ENCODE results near the gene SH3D19.
"Not testable (repeated sequence)": the region's sequence is repeated elsewhere in the genome, so short reads cannot be mapped to it uniquely, and the experiment has no call there.

The SH3D19 gene

GRCh38 chr4:151325111-151325948 lies at the start of gene SH3D19:
SH3D19 (minus strand) TSS chr4:151325605; CDS start chr4:151325352, 253 bp downstream.
- DNase-seq = no peak

- peak; percentile 44 for DNase-seq
These were observed 37.2 kb upstream of the SH3D19 start for GRCh38 chr4:151362404-151363164.

- DNase-seq = no peak
These were observed 36.6 kb upstream of the SH3D19 start for GRCh38 chr4:151361966-151362365.

- DNase-seq = no peak
These were observed 35.7 kb upstream of the SH3D19 start for GRCh38 chr4:151361126-151361525.

GRCh38 chr4:151359576-151359975 lies 34.2 kb upstream of the SH3D19 start:
- DNase-seq = no peak

GRCh38 chr4:151358266-151358665 lies 32.9 kb upstream of the SH3D19 start:
- DNase-seq = no peak

GRCh38 chr4:151356510-151356909 lies 31.1 kb upstream of the SH3D19 start:
- DNase-seq = no peak

GRCh38 chr4:151355155-151355554 lies 29.8 kb upstream of the SH3D19 start:
- no peak for DNase-seq

GRCh38 chr4:151347490-151348235 lies 22.3 kb upstream of the SH3D19 start:
- no peak for DNase-seq

- DNase-seq = no peak
These were observed 19.5 kb upstream of the SH3D19 start for GRCh38 chr4:151344948-151345347.

GRCh38 chr4:151340751-151341385 lies 15.5 kb upstream of the SH3D19 start:
- DNase-seq = no peak

- DNase-seq = no peak
These were observed 14.1 kb upstream of the SH3D19 start for GRCh38 chr4:151339467-151339866.

GRCh38 chr4:151331276-151332042 lies 6.1 kb upstream of the SH3D19 start:
- DNase-seq = no peak

- DNase-seq = no peak
These were observed 4.0 kb upstream of the SH3D19 start for GRCh38 chr4:151329217-151330007.

- DNase-seq = no peak
These were observed 493 bp upstream of the SH3D19 start for GRCh38 chr4:151325949-151326246.

GRCh38 chr4:151324752-151325110 lies 674 bp downstream of the SH3D19 start:
- DNase-seq = no peak

- no peak for DNase-seq
These were observed 1.2 kb downstream of the SH3D19 start for GRCh38 chr4:151324124-151324751.

GRCh38 chr4:151323667-151324066 lies 1.7 kb downstream of the SH3D19 start:
- no peak for DNase-seq

- no peak for DNase-seq
These were observed 2.8 kb downstream of the SH3D19 start for GRCh38 chr4:151322570-151322969.

GRCh38 chr4:151322161-151322560 lies 3.2 kb downstream of the SH3D19 start:
- DNase-seq = not testable (repeated sequence)

- DNase-seq = no peak
These were observed 3.8 kb downstream of the SH3D19 start for GRCh38 chr4:151321586-151321985.
